Natural killer cell (primary cell): ENCODE data around the gene LAPTM5. TPM values are rescaled to one million over a fixed set of nuclear protein-coding genes. Genes with fewer than 3 reads are reported as not detected.
A peak's percentile ranks its signal among the peaks of the same experiment; 100 is the strongest.

Experiments used
- ATAC-seq, 3 donors: fragments of 150-1000 bp in 2 of 3; fragments of 200-7000 bp in 1 of 3; cut with Tn5 transposase; 1 replicate in 1 of 3; 2 replicates in 2 of 3; pipeline ENCODE4 v1.10.0; 2021; ENCODE audit warnings: mild to moderate bottlenecking in 2 of 3, moderate library complexity in 2 of 3
- DNase-seq, 2 donors: peaks; one replicate each; pipeline versions ENCODE4 v3.0.0 to v3.0.0-alpha.2; 2013 to 2021; ENCODE audit warnings: mixed read lengths in 1 of 2
- H3K27ac ChIP-seq: one replicate; pipeline ENCODE4 v1.5.1; 2013; ENCODE audit warnings: mild to moderate bottlenecking, low read length
- H3K27me3 ChIP-seq: one replicate; pipeline ENCODE4 v1.6.1; 2013; ENCODE audit warnings: low read length; ENCODE audit not compliant: control insufficient read depth, insufficient read depth
- H3K36me3 ChIP-seq: one replicate; pipeline ENCODE4 v1.6.1; 2013; ENCODE audit warnings: low read length; ENCODE audit not compliant: control insufficient read depth, insufficient read depth
- H3K4me1 ChIP-seq: one replicate; pipeline ENCODE4 v1.6.1; 2013; ENCODE audit warnings: low read length; ENCODE audit not compliant: control insufficient read depth, insufficient read depth
- H3K4me3 ChIP-seq: one replicate; pipeline ENCODE4 v1.5.1; 2013; ENCODE audit warnings: low read length
- H3K9me3 ChIP-seq: one replicate; pipeline ENCODE4 v1.6.1; 2013; ENCODE audit warnings: low read length; ENCODE audit not compliant: control insufficient read depth, insufficient read depth
- H3K27ac Mint-ChIP-seq, 2 donors: one replicate each; pipeline ENCODE4 v1.8.0; 2022; ENCODE audit warnings: mild to moderate bottlenecking in 2 of 2, mixed read lengths in 2 of 2, moderate library complexity in 1 of 2
- H3K27me3 Mint-ChIP-seq, 2 donors: one replicate each; pipeline ENCODE4 v1.8.0; 2022; ENCODE audit warnings: low read depth in 2 of 2, mixed read lengths in 2 of 2
- H3K36me3 Mint-ChIP-seq: one replicate; pipeline ENCODE4 v1.8.0; 2022; ENCODE audit warnings: mixed read lengths
- H3K4me1 Mint-ChIP-seq, 2 donors: one replicate each; pipeline ENCODE4 v1.8.0; 2022; ENCODE audit warnings: mixed read lengths in 2 of 2
- H3K4me3 Mint-ChIP-seq: one replicate; pipeline ENCODE4 v1.8.0; 2022; ENCODE audit warnings: mild to moderate bottlenecking, moderate library complexity, mixed read lengths
- H3K9me3 Mint-ChIP-seq, 2 donors: one replicate each; pipeline ENCODE4 v1.8.0; 2022; ENCODE audit warnings: mixed read lengths in 2 of 2
- WGBS: methylation state at CpG from one replicate; pipeline ENCODE4 v1.1.7; 2013; ENCODE audit warnings: missing lambda C conversion rate; ENCODE audit not compliant: insufficient coverage; 5-methylcytosine and 5-hydroxymethylcytosine counted together
- intact Hi-C: fragments of 100-400 bp; cut with micrococcal nuclease; formaldehyde crosslinking; loops from one replicate; pipeline ENCODE4 v1.14.2; 2022
- total RNA-seq, 4 donors: library from RNA; stranded (reverse); fragments of 120-200 nt in 1 of 4; gene quantifications; one replicate each; pipeline versions ENCODE4 v1.2.3 to v1.2.4, GENCODE V29; 2013 to 2022
- TF ChIP-seq, protein P1 (sequence below): fragments of 200-600 bp; IDR thresholded peaks from one replicate; pipeline ENCODE4 v1.8.0; 2022; ENCODE audit warnings: antibody characterized with exemption

Gene LAPTM5
- total RNA-seq, 3 donors from 2014 or later (not counting 1 experiment from before 2014, with no cell fraction given): 520 to 674 (median 533) TPM

DNA sequence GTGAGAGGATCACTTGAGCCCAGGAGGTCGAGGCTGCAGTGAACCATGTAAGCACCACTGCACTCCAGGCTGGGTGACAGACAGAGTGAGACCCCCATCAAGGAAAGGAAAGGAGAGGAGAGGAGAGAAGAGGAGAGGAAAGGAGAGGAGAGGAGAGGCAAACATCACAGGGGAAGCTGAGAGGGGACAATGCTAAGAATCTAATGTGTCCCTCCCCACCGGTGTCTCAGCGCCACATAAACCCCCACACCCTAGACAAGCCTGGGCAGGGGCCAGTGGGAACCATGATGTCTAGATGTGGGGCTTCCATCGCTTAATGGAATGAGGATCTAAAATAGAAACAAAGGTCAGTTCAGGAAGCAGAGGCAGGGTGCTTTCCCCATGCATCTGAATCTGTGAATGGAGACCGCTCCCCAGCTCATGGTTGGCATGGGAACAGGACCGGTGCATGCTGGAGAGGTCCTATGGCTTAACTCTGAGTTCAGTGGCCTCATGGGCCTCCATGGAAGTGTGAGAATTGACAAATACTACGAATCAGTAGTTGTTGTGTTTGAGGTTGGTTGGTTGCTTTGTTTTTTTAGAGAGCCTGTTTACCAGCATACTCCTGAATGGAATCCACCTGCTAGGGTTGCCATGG is 16.3 kb upstream of the LAPTM5 start:
- no peaks in the 10 kb centered on the region for H3K4me1 ChIP-seq
- no peaks in the 10 kb centered on the region for H3K9me3 Mint-ChIP-seq
- H3K4me3 ChIP-seq: no peak overlapping the region
- H3K4me1 Mint-ChIP-seq: peaks cover 2 to 11% of the 10 kb centered on the region in 2 donors
- no peaks in the 10 kb centered on the region for H3K9me3 ChIP-seq
- peaks cover 0 to 3% of the 10 kb centered on the region in 2 donors for H3K27me3 Mint-ChIP-seq
- H3K4me3 Mint-ChIP-seq: no peak overlapping the region
- no peak overlapping the region for H3K27ac ChIP-seq
- TF ChIP-seq, protein P1, sequence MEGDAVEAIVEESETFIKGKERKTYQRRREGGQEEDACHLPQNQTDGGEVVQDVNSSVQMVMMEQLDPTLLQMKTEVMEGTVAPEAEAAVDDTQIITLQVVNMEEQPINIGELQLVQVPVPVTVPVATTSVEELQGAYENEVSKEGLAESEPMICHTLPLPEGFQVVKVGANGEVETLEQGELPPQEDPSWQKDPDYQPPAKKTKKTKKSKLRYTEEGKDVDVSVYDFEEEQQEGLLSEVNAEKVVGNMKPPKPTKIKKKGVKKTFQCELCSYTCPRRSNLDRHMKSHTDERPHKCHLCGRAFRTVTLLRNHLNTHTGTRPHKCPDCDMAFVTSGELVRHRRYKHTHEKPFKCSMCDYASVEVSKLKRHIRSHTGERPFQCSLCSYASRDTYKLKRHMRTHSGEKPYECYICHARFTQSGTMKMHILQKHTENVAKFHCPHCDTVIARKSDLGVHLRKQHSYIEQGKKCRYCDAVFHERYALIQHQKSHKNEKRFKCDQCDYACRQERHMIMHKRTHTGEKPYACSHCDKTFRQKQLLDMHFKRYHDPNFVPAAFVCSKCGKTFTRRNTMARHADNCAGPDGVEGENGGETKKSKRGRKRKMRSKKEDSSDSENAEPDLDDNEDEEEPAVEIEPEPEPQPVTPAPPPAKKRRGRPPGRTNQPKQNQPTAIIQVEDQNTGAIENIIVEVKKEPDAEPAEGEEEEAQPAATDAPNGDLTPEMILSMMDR: no peak
- no peaks in the 10 kb centered on the region for H3K36me3 ChIP-seq
- WGBS: 75% methylated on average over 5 of the region's 7 CpGs
- no peaks in the 10 kb centered on the region for H3K27me3 ChIP-seq
- intact Hi-C loops: no loop called here
- no peaks in the 10 kb centered on the region for H3K36me3 Mint-ChIP-seq
- no peak for ATAC-seq
- DNase-seq: no peak
- H3K27ac Mint-ChIP-seq: peak overlapping the region in 1 of 2 donors; percentile 38

- 95% methylated on average over 6 of the region's 6 CpGs for WGBS
- no peak overlapping the region for H3K4me3 ChIP-seq
- no peaks in the 10 kb centered on the region for H3K9me3 ChIP-seq
- H3K27ac ChIP-seq: no peak overlapping the region
- H3K27me3 ChIP-seq: no peaks in the 10 kb centered on the region
- H3K27me3 Mint-ChIP-seq: peaks cover 0 to 3% of the 10 kb centered on the region in 2 donors
- DNase-seq (no peak), ATAC-seq (no peak)
- peaks cover 1% of the 10 kb centered on the region for H3K4me1 ChIP-seq
- no peaks in the 10 kb centered on the region for H3K36me3 Mint-ChIP-seq
- TF ChIP-seq, protein P1: no peak
- peaks cover 0 to 11% of the 10 kb centered on the region in 2 donors for H3K4me1 Mint-ChIP-seq
- H3K9me3 Mint-ChIP-seq: no peaks in the 10 kb centered on the region
- intact Hi-C loops: no loop called here
- H3K27ac Mint-ChIP-seq: no peak overlapping the region
- no peaks in the 10 kb centered on the region for H3K36me3 ChIP-seq
- H3K4me3 Mint-ChIP-seq: no peak overlapping the region
These were observed 13.4 kb upstream of the LAPTM5 start for GRCh38 chr1:30771005-30771404.

GRCh38 chr1:30770150-30770549 is 12.6 kb upstream of the LAPTM5 start:
- intact Hi-C loops: no loop called here
- Mint-ChIP-seq H3K27me3 (peaks cover 0 to 3% of the 10 kb centered on the region in 2 donors), H3K4me1 (peaks cover 0 to 12% of the 10 kb centered on the region in 2 donors), H3K4me3 (no peak overlapping the region), H3K36me3 (no peaks in the 10 kb centered on the region), H3K9me3 (no peaks in the 10 kb centered on the region), H3K27ac (no peak overlapping the region)
- DNase-seq (no peak), ATAC-seq (no peak)
- Histone ChIP-seq H3K27ac (no peak overlapping the region), H3K4me3 (no peak overlapping the region), H3K36me3 (no peaks in the 10 kb centered on the region), H3K9me3 (no peaks in the 10 kb centered on the region), H3K27me3 (no peaks in the 10 kb centered on the region), H3K4me1 (peaks cover 5% of the 10 kb centered on the region)
- 91% methylated on average over 10 of the region's 10 CpGs for whole genome bisulfite sequencing
- TF ChIP-seq, protein P1: no peak
